ENCODE measurements around the gene OLFML2B.
"Not testable (repeated sequence)": the region's sequence is repeated elsewhere in the genome, so short reads cannot be mapped to it uniquely, and the experiment has no call there.

The OLFML2B gene

DNA sequence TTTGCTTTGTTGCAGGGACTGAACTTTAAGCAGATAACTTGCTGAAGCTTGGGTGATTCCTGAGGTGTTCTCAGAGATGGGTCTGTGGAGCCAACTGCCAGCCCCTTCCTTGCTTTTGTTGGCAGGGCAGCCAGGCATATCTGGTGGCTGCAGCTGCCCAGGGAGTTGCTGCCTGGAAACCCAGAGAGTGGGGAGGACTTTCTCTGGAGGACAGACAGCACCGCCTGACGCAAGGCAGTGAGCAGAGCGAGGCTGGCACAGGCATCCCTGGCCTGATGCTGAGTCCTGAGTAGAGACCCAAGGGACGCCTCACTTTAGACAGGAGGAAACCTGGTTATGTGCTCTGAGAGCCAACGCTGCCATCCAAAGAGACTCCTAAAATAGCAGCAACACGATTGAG is 9.8 kb upstream of the OLFML2B start:
- ATAC-seq, result no peak

DNA sequence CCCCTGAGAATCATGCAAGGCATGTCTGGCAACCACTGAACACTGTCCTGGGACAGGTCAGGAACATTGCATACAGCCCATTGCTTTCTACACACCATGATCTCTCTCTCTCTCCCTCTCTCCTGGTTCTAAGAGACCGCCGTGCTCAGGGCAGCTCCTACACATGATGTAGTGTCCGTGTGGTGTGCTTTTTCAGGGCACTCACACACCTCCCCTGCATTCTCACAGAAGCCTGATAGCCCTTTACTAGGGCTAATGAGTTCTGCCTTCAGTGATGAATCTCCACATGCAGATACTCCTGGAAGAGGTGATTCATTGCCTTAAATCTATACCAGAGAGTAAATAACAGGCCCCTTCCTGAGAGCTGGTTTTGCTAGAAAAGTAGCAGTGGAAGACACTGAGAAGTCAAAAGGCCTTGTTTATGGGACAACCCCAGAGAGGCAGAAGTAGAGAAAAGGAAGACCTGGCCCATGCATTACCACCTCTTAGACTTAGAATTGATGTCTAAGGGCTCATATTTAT is 7.2 kb upstream of the OLFML2B start:
- no peak for ATAC-seq

DNA sequence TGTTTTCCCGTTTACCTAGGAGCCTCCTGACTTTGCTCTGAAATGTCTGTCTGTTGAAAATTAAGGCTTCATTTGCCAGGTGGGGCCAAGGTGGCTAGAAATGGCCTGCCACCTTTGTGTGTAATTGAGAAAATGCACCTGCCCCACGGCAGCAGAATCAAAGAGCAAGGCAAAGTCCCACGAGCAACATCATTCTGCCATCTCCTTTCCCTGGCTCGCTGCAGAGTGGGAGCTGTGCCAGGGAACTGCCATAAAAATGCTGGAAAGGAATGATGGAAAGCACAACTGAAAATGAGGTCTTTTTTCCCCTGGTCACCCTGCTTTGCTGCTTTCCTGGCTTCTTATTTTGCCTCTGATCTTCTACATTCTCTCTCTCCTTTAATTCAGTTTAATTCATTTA is 5.5 kb upstream of the OLFML2B start:
- ATAC-seq, result no peak

GRCh38 chr1:162028726-162029125 is 5.1 kb upstream of the OLFML2B start:
- no peak for ATAC-seq

GRCh38 chr1:162026881-162027280 is 3.2 kb upstream of the OLFML2B start:
- ATAC-seq, result no peak

GRCh38 chr1:162025541-162025940 is 1.9 kb upstream of the OLFML2B start:
- ATAC-seq, result no peak

DNA sequence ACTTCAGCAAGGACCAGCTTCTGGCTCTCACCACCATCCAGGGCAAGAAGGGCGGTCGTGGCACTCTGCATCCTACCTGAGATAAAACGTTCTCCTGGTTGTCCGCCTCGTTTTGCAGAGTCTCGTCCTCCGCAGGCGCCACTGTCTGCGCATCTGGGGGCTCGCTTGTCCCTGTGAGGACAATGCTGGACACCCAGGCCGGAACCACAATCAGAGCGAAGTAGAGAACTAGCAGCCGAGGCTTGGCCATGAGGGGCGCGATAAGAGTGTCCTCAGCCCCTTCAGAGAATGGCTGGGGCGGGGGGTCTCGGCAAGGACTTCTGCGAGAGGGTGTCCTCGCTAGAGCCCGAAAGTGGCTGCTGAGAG is 505 bp downstream of the OLFML2B start:
- ATAC-seq, result no peak

DNA sequence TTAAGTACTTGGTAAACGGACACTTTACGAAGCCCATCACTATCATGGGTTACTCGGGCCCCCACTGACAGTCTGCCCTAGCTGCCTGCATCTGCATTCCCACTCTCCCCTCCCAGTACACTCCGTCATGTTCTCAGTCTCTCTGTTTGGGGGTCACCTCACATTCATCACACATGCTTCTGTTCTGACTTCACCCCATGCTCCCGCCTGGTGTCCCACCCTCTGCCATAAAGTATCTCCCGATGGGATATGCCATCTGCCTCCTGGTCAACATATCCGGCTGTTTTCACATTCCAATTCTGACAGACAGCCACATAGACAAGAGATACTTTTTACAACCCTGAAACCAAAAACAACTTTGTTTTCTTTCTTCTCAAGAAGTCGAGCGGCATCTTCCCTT is 1.0 kb downstream of the OLFML2B start:
- ATAC-seq, result no peak

- ATAC-seq, result no peak
Observed at GRCh38 chr1:162021124-162021523, 2.5 kb downstream of the OLFML2B start.

DNA sequence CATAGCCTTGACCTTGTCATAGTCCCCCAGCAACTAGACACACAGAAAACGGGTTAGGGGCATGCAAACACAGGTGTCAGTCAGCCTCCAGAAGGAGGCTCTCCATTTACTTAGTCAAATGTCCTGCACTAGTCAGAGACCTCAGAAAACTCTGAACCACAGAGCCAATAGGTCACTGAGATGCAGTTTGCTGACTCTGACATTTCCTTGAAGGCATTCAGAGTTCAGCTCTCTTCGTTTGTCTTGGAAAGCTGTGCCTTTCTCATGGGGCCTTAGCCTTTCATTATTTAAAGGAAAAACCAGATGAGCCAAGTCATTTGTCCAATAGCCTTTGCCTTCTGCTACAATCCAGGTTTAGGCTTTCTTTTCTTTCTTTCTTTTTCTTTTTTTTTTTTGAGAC is 3.5 kb downstream of the OLFML2B start:
- ATAC-seq, result no peak

- no peak for ATAC-seq
Observed at GRCh38 chr1:162019446-162019845, 4.2 kb downstream of the OLFML2B start.

- no peak for ATAC-seq
Observed at GRCh38 chr1:162019006-162019405, 4.7 kb downstream of the OLFML2B start.

DNA sequence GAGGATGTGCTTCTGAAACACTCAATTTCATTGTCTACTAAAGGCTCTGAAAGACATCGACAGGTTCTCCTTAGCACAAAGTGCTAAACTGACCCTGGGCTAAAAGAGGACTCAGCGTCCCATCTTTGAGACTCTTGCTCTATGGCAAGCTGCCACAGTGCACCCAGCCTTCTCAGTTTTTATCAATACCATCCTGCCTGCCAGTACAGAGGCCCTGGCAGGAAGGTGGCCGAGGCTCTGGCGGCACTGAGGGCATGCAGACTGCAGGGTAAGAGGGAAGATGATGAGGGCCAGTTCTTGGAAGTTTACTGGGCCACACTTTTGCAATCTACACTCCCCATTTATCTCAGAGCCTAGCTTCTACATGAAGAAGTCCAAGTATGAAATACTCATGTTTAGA is 5.3 kb downstream of the OLFML2B start:
- no peak for ATAC-seq

DNA sequence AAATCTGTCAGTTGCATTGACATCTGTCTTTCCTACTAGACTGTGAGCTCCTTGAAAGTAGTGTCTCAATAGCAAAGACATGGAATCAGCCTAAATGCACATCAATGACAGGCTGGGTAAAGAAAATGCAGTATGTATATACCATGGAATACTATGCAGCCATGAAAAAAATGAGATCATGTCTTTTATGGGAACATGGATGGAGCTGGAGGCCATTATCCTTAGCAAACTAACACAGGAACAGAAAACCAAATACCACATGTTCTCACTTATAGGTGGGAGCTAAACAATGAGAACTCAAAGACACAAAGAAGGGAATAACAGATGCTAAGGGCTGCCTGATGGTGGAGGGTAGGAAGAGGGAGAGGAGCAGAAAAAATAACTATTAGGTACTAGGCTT is 5.9 kb downstream of the OLFML2B start:
- not testable (repeated sequence) for ATAC-seq

- ATAC-seq, result no peak
Observed at GRCh38 chr1:162016631-162017030, 7.0 kb downstream of the OLFML2B start.

GRCh38 chr1:162015196-162015595 is 8.5 kb downstream of the OLFML2B start:
- no peak for ATAC-seq

- ATAC-seq, result no peak
Observed at GRCh38 chr1:162014202-162014601, 9.5 kb downstream of the OLFML2B start.

DNA sequence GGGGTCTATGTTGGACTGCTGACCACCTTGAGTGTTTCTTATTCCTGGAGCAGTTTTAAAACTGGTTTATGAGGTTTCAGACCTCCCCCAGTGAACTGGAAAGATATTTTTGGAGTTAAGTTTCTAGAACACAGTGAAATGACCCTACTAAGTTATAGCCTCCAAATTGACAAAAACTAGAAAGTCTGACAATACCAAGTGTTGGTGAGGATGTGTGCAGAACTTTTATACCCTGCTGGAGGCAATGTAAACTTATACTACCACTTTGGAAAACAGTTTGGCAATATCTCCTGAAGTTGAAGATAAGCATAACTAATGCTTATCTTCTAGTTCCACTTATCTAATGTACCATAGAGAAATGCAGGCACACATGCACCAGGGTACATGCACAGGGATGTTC is 10.4 kb downstream of the OLFML2B start:
- ATAC-seq, result no peak

DNA sequence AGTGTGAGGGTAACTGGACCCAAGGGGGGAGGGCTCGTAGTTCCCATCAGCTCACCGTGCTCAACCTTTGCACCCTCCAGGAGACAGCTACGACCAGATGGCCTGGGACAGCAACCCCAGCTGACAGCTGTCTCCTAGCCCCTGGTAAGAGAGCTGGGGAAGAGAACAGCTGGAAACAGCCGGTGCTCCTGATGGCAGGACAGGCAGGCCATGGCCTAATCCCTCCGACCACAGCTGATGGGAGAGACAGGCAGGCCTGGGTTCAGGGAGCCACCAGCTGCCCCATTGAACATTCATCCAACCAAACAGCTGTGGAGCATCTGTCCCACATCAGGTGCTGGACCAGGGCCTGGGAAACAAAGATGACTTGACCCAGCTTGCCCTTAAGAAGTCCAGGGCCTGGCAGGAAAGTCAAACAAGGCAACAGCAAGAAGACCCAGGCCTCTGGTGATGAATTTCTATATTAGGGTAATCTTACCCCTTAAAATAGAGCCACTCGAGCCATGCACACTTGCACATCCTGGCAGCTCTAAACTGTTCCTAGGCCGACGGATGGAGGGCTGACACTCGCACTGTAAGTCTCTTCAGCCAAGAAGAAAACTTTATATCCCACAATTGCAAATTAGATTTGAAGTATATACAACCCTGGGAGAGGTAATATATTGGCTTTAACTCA is 12.2 kb downstream of the OLFML2B start:
- no peak for ATAC-seq

GRCh38 chr1:162010175-162010506 is 13.5 kb downstream of the OLFML2B start:
- no peak for ATAC-seq

- no peak for ATAC-seq
Observed at GRCh38 chr1:162009501-162010174, 14.0 kb downstream of the OLFML2B start.

GRCh38 chr1:162008799-162009198 is 14.9 kb downstream of the OLFML2B start:
- ATAC-seq, result no peak

- no peak for ATAC-seq
Observed at GRCh38 chr1:162007466-162007865, 16.2 kb downstream of the OLFML2B start.

- no peak for ATAC-seq
Observed at GRCh38 chr1:162006081-162006480, 17.6 kb downstream of the OLFML2B start.

- no peak for ATAC-seq
Observed at GRCh38 chr1:162004441-162004950, 19.2 kb downstream of the OLFML2B start.
